Kidney (tissue), 14 donors: Measurements from ENCODE around the gene DMBX1. TPM values are rescaled to one million over a fixed set of nuclear protein-coding genes. Genes with fewer than 3 reads are reported as not detected.

Experiments used
- DNase-seq, 5 donors: peaks; one replicate each; pipeline ENCODE4 v3.0.0-alpha.2; 2013 to 2020
- FAIRE-seq: peaks from 2 replicates; lab custom pipeline; 2012; peaks lifted over from hg19 to GRCh38; lab: Jason Lieb, UNC
- H3K27ac ChIP-seq, 2 donors: one replicate each; pipeline ENCODE4 v1.7.0; 2013; ENCODE audit warnings: low read depth in 2 of 2, low read length in 2 of 2, inconsistent platforms in 1 of 2
- H3K27me3 ChIP-seq: one replicate; pipeline ENCODE4 v1.7.1; 2013; ENCODE audit warnings: low read length, inconsistent platforms; ENCODE audit not compliant: control insufficient read depth, insufficient read depth
- H3K36me3 ChIP-seq, 3 donors: one replicate each; pipeline versions ENCODE4 v1.7.0 to v1.7.1; 2013; ENCODE audit warnings: low read length in 3 of 3, control low read depth in 1 of 3, inconsistent platforms in 1 of 3; ENCODE audit not compliant: insufficient read depth in 3 of 3, control insufficient read depth in 2 of 3
- H3K4me1 ChIP-seq, 3 donors: one replicate each; pipeline versions ENCODE4 v1.7.0 to v1.7.1; 2013; ENCODE audit warnings: low read length in 3 of 3, inconsistent platforms in 1 of 3, low read depth in 1 of 3; ENCODE audit not compliant: control insufficient read depth in 2 of 3, insufficient read depth in 2 of 3
- H3K4me3 ChIP-seq, 3 donors: one replicate each; pipeline versions ENCODE4 v1.7.0 to v1.8.1; 2013; ENCODE audit warnings: low read length in 3 of 3, control low read depth in 1 of 3, inconsistent platforms in 1 of 3
- H3K9ac ChIP-seq, 3 donors: one replicate each; pipeline versions ENCODE4 v1.7.0 to v1.7.1; 2013; ENCODE audit warnings: low read length in 3 of 3, control low read depth in 1 of 3, inconsistent platforms in 1 of 3
- H3K9me3 ChIP-seq, 3 donors: one replicate each; pipeline versions ENCODE4 v1.7.0 to v1.7.1; 2013; ENCODE audit warnings: low read length in 3 of 3, control low read depth in 1 of 3, inconsistent platforms in 1 of 3; ENCODE audit not compliant: control insufficient read depth in 2 of 3, insufficient read depth in 1 of 3
- intact Hi-C: fragments of 100-400 bp; cut with DNase I; formaldehyde crosslinking; loops from one replicate; pipeline ENCODE4 v1.11.1; 2022
- polyA plus RNA-seq: library from polyadenylated mRNA; stranded (reverse); fragments of 350-450 nt; fragmentation: Illumina TruSeq; extraction: RNeasy Lipid Tissue Mini Kit (QIAGEN cat#74804); gene quantifications from one replicate; pipeline ENCODE4 v1.2.3, GENCODE V29; 2014; ENCODE audit warnings: low read depth, low replicate concordance; ENCODE audit not compliant: insufficient read depth
- total RNA-seq: library from RNA; stranded (reverse); fragmentation: NEBNext Ultra II Directional; extraction: Animal tissue kit (Norgen Biotek cat#: 25700); gene quantifications from one replicate; pipeline ENCODE4 v1.2.1, GENCODE V29; 2021
- TF ChIP-seq, protein P1 (sequence below): IDR thresholded peaks from 3 replicates; pipeline ENCODE4 v1.5.1; 2012; ENCODE audit warnings: mild to moderate bottlenecking, moderate library complexity, borderline replicate concordance; ENCODE audit not compliant: insufficient read depth; ENCODE audit errors: extremely low read depth
- donor health status: control.
- donor health status: control.
- donor health status: control.
- donor health status: control.
- donor health status: control.
- donor health status: DM: yes; HTN: yes; CAD: no.
- donor health status: Normal renal cell carcinoma (clear cell type).

Gene DMBX1
- total and polyA plus RNA-seq, 2 donors from 2014 or later, result not detected

DNA sequence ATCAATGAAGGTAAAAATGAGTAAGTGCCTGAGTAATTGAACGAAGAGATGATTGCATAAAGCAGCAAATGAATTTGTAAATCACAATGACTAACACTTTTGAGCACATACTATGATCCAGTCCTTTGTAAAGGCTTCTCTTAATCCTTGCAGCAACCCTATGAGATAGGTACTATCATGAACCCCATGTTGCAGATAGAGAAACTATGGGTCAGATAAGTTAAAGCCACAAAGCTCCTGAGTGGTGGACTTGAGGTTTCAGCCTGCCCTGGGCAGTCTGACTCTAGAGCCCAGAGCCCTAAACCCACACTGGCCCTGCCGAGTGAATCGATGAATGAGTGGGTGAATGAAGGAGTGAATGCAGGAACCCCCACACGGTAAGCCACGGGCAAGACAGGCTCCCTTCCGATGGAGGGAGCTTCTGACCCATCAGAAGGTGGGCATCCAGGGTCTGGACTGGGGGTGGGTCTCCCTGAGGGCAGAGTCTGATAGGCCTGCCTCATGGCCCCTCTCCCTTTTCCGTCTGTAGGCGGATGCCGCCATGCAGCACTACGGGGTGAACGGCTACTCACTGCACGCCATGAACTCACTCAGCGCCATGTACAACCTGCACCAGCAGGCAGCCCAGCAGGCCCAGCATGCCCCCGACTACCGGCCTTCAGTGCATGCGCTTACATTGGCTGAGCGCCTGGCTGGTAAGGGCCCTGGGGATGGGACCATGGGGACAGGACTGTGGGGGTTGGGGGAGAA is 17.0 kb downstream of the DMBX1 start:
- H3K36me3 ChIP-seq, result no peaks in the 10 kb centered on the region
- intact Hi-C loops, result no loop called here
- TF ChIP-seq, protein P1, sequence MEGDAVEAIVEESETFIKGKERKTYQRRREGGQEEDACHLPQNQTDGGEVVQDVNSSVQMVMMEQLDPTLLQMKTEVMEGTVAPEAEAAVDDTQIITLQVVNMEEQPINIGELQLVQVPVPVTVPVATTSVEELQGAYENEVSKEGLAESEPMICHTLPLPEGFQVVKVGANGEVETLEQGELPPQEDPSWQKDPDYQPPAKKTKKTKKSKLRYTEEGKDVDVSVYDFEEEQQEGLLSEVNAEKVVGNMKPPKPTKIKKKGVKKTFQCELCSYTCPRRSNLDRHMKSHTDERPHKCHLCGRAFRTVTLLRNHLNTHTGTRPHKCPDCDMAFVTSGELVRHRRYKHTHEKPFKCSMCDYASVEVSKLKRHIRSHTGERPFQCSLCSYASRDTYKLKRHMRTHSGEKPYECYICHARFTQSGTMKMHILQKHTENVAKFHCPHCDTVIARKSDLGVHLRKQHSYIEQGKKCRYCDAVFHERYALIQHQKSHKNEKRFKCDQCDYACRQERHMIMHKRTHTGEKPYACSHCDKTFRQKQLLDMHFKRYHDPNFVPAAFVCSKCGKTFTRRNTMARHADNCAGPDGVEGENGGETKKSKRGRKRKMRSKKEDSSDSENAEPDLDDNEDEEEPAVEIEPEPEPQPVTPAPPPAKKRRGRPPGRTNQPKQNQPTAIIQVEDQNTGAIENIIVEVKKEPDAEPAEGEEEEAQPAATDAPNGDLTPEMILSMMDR, result no peak
- peaks cover 12% of the 10 kb centered on the region for H3K27me3 ChIP-seq
- H3K9ac ChIP-seq, result no peak overlapping the region
- no peaks in the 10 kb centered on the region for H3K9me3 ChIP-seq
- no peak for FAIRE-seq
- no peaks in the 10 kb centered on the region for H3K4me1 ChIP-seq
- H3K27ac ChIP-seq, result no peak overlapping the region
- no peak overlapping the region for H3K4me3 ChIP-seq
- peak in 1 of 5 donors; percentile 48 for DNase-seq

DNA sequence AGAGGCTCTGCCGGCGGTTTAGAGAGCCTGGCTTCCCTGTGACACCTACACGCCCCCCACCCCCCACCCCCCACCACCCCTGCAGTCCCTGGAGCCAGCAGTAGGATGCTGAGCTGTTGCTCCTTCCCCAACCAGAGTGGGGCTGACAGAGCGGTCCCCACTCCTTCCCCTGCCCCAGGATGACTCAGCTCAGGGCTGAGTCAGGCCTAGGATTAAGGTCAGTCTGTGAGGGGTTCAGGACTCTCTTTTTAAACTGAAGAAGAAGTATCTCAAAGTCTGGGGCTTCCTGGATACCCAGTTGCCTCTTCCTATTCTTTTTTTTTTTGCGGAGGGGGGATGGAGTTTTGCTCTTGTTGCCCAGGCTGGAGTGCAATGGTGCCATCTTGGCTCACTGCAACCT is 19.1 kb downstream of the DMBX1 start:
- Histone ChIP-seq H3K27me3 (no peaks in the 10 kb centered on the region), H3K36me3 (no peaks in the 10 kb centered on the region), H3K9ac (no peak overlapping the region), H3K4me3 (no peak overlapping the region), H3K9me3 (no peaks in the 10 kb centered on the region), H3K27ac (no peak overlapping the region), H3K4me1 (no peaks in the 10 kb centered on the region)
- TF ChIP-seq, protein P1, result no peak
- DNase-seq (no peak), FAIRE-seq (no peak)
- intact Hi-C loops, result no loop called here

DNA sequence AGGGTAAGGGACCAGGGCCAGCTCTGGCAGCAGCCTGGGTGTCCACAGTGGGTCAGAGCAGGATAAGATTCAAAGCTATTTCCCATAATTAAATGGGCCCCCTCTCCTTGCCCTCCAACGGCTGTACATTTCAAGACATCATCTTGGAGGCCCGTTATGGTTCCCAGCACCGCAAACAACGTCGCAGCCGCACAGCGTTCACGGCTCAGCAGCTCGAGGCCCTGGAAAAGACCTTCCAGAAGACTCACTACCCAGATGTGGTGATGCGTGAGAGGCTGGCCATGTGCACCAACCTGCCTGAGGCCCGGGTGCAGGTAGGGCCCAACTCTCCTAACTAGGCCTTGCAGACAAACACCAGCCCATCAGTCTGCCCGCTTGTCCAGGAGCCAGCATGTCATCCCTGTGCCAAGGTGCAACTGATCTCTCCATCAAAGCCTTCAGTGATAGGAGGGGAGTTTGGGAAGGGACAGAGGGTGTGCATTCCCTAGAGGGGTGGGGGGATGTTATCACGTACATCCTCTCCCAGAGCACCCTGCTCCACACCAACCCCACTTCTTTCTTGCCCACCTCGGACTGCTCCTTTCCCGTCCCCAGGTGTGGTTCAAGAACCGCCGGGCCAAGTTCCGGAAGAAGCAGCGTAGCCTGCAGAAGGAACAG is 20.8 kb downstream of the DMBX1 start:
- no peak for FAIRE-seq
- Histone ChIP-seq H3K4me3 (no peak overlapping the region), H3K36me3 (no peaks in the 10 kb centered on the region), H3K4me1 (no peaks in the 10 kb centered on the region), H3K9me3 (no peaks in the 10 kb centered on the region), H3K27me3 (no peaks in the 10 kb centered on the region), H3K9ac (no peak overlapping the region), H3K27ac (no peak overlapping the region)
- intact Hi-C loops, result no loop called here
- peak in 1 of 5 donors; percentile 34 for DNase-seq
- TF ChIP-seq, protein P1, result no peak
